GM12878 (cell line): ENCODE measurements around the gene GZF1. TPM values are rescaled to one million over a fixed set of nuclear protein-coding genes. Genes with fewer than 3 reads are reported as not detected.

Experiments used
- ATAC-seq: fragments of 200-7000 bp; cut with Tn5 transposase; 3 replicates; pipeline ENCODE4 v1.9.1; 2020; ENCODE audit warnings: mild to moderate bottlenecking, moderate library complexity
- BruUV-seq: library from RNA; stranded (reverse); fragments of 400-500 nt; replicated peaks from 2 replicates; lab custom pipeline; 2021; lab: Mats Ljungman, UMichigan
- CTCF ChIA-PET: fragments of 300-600 bp; sonication (Branson Sonifier 250); formaldehyde crosslinking; extraction: SDS; loops from one replicate; lab custom pipeline; 2021; ENCODE audit warnings: inconsistent platforms; lab: Yijun Ruan, JAX
- POLR2A ChIA-PET: fragments of 350-600 bp; formaldehyde crosslinking; extraction: SDS; loops from one replicate; lab custom pipeline; 2021; ENCODE audit warnings: inconsistent platforms; lab: Charles Lee
- RAD21 ChIA-PET: fragments of 300-600 bp; sonication (Branson Sonifier 250); formaldehyde crosslinking; loops from one replicate; lab custom pipeline; 2023; ENCODE audit warnings: antibody characterized with exemption; ENCODE audit not compliant: unreplicated experiment; lab: Charles Lee
- SMC1A ChIA-PET: fragments of 300-600 bp; sonication (Branson Sonifier 250); formaldehyde crosslinking; loops from one replicate; lab custom pipeline; 2023; ENCODE audit not compliant: unreplicated experiment, uncharacterized antibody; lab: Charles Lee
- DNase-seq: peaks from one replicate; pipeline ENCODE4 v3.0.0-alpha.2; 2011; ENCODE audit warnings: low read depth, low spot score
- FAIRE-seq: peaks from 3 replicates; lab custom pipeline; 2011; peaks lifted over from hg19 to GRCh38; lab: Jason Lieb, UNC
- H2AFZ ChIP-seq: 2 replicates; pipeline ENCODE4 v1.6.0; 2011; ENCODE audit warnings: low read depth, low read length, control low read depth; ENCODE audit not compliant: control insufficient read depth
- H3K27ac ChIP-seq: 2 replicates; pipeline ENCODE4 v1.5.1; 2011; ENCODE audit warnings: control low read depth; ENCODE audit not compliant: control insufficient read depth, insufficient read depth
- H3K27me3 ChIP-seq, 2 experiments: replicated peaks in 1 of 2; 2 replicates each; pipeline versions ENCODE4 v1.6.0 to v1.6.1; 2011; ENCODE audit warnings: low read length in 1 of 2; ENCODE audit not compliant: control insufficient read depth in 2 of 2, insufficient read depth in 2 of 2
- H3K36me3 ChIP-seq, 2 experiments: 2 replicates each; pipeline ENCODE4 v1.5.1; 2011; ENCODE audit warnings: low read length in 1 of 2; ENCODE audit not compliant: control insufficient read depth in 2 of 2, insufficient read depth in 2 of 2
- H3K4me1 ChIP-seq: 2 replicates; pipeline ENCODE4 v1.6.1; 2011; ENCODE audit warnings: mild to moderate bottlenecking, low read length, moderate library complexity, mixed read lengths; ENCODE audit not compliant: control insufficient read depth, insufficient read depth
- H3K4me2 ChIP-seq: 2 replicates; pipeline ENCODE4 v1.6.0; 2011; ENCODE audit warnings: control low read depth; ENCODE audit not compliant: control insufficient read depth, insufficient read depth
- H3K4me3 ChIP-seq: fragments of 200-600 bp; sonication (generic); 2 replicates; pipeline ENCODE4 v1.5.1; 2016
- H3K79me2 ChIP-seq: 2 replicates; pipeline ENCODE4 v1.6.0; 2011; ENCODE audit warnings: low read length; ENCODE audit not compliant: control insufficient read depth, insufficient read depth
- H3K9ac ChIP-seq: 2 replicates; pipeline ENCODE4 v1.8.0; 2011; ENCODE audit warnings: low read length, control low read depth, mixed read lengths; ENCODE audit not compliant: control insufficient read depth, insufficient read depth
- H3K9me3 ChIP-seq: replicated peaks from 3 replicates; pipeline ENCODE4 v1.5.1; 2011; ENCODE audit warnings: mild to moderate bottlenecking, low read length; ENCODE audit not compliant: control insufficient read depth, insufficient read depth
- H4K20me1 ChIP-seq: 2 replicates; pipeline ENCODE4 v1.6.0; 2011; ENCODE audit not compliant: control insufficient read depth, insufficient read depth
- HDAC2 ChIP-seq: fragments of 200-600 bp; sonication (generic); IDR thresholded peaks from 2 replicates; pipeline ENCODE4 v1.6.1; 2017
- HDGF ChIP-seq: fragments of 450-650 bp; IDR thresholded peaks from 2 replicates; pipeline ENCODE4 v1.6.1; 2016; ENCODE audit warnings: antibody characterized with exemption
- HSF1 ChIP-seq: fragments of 150-350 bp; IDR thresholded peaks from 2 replicates; pipeline ENCODE4 v1.6.1; 2014; ENCODE audit warnings: mild to moderate bottlenecking, low read depth, low read length
- NBN ChIP-seq: fragments of 450-650 bp; IDR thresholded peaks from 2 replicates; pipeline ENCODE4 v1.6.1; 2016
- NFYA ChIP-seq: IDR thresholded peaks from 2 replicates; pipeline ENCODE4 v1.6.1; 2011; ENCODE audit warnings: low read depth, mild to moderate bottlenecking, low read length, improper control_type of control experiment, borderline replicate concordance
- NKRF ChIP-seq: fragments of 450-650 bp; conservative IDR thresholded peaks from 2 replicates; pipeline ENCODE4 v1.6.1; 2017; ENCODE audit warnings: mild to moderate bottlenecking, moderate library complexity
- RBBP5 ChIP-seq: fragments of 200-600 bp; sonication (generic); conservative IDR thresholded peaks from 2 replicates; pipeline ENCODE4 v1.6.1; 2016
- RFX5 ChIP-seq: IDR thresholded peaks from 2 replicates; pipeline ENCODE4 v1.6.1; 2011; ENCODE audit warnings: low read depth, low read length, improper control_type of control experiment
- SMAD1 ChIP-seq: fragments of 450-650 bp; IDR thresholded peaks from 2 replicates; pipeline ENCODE4 v1.6.1; 2018; ENCODE audit warnings: mild to moderate bottlenecking, low read depth; ENCODE audit not compliant: partially characterized antibody
- SP1 ChIP-seq: IDR thresholded peaks from one replicate; pipeline ENCODE4 v1.6.1; 2011; ENCODE audit warnings: low read depth, low read length
- SUPT20H ChIP-seq: IDR thresholded peaks from 2 replicates; pipeline ENCODE4 v1.6.1; 2011; ENCODE audit warnings: low read depth, mild to moderate bottlenecking, low read length, moderate library complexity, borderline replicate concordance; ENCODE audit not compliant: control insufficient read depth
- ZBTB33 ChIP-seq: fragments of 450-650 bp; IDR thresholded peaks from 2 replicates; pipeline ENCODE4 v1.6.1; 2017; ENCODE audit warnings: mild to moderate bottlenecking
- ZNF207 ChIP-seq: fragments of 450-650 bp; IDR thresholded peaks from 2 replicates; pipeline ENCODE4 v1.6.1; 2014; ENCODE audit warnings: antibody characterized with exemption, mild to moderate bottlenecking, borderline replicate concordance
- WGBS: methylation state at CpG from one replicate; pipeline ENCODE4 v1.1.6; 2016; ENCODE audit warnings: low lambda C conversion rate; ENCODE audit not compliant: insufficient replicate concordance, insufficient coverage; ENCODE audit errors: missing lambda C conversion rate; 5-methylcytosine and 5-hydroxymethylcytosine counted together
- in situ Hi-C: fragments of 300-500 bp; cut with MboI; formaldehyde crosslinking; loops from 9 replicates; pipeline ENCODE4 v1.14.3; 2018; ENCODE audit warnings: mixed read lengths
- intact Hi-C: fragments of 100-400 bp; cut with micrococcal nuclease; formaldehyde crosslinking; loops from one replicate; pipeline ENCODE4 v1.14.2; 2022; ENCODE audit not compliant: unreplicated experiment
- polyA plus RNA-seq, 11 experiments: library from polyadenylated mRNA; depleted of rRNA in 4 of 11; unstranded in 6 of 11; stranded (reverse) in 5 of 11; fragments of >200 nt; fragmentation: Nextera tagmentation in 4 of 11; fragmentation: Illumina TruSeq in 1 of 11; extraction: Ambion mirVana in 4 of 11; extraction: Trizol in 1 of 11; gene quantifications; 1 replicate in 1 of 11; 2 replicates in 10 of 11; pipeline versions ENCODE4 v1.2.1 to v1.2.3, GENCODE V29; 2011 to 2016; ENCODE audit warnings: inconsistent platforms in 2 of 11, missing spikeins in 2 of 11, low read depth in 1 of 11
- total RNA-seq, 4 experiments: library from RNA; depleted of rRNA in 3 of 4; stranded (reverse); fragments of >200 nt in 3 of 4; fragmentation: Illumina TruSeq in 1 of 4; extraction: Trizol in 1 of 4; gene quantifications; 2 replicates each; pipeline versions ENCODE4 v1.2.1 to v1.2.3, GENCODE V29; 2013 to 2021

The GZF1 gene
- total and polyA plus RNA-seq, 10 of the 15 experiments (the other 5 are each of a cell fraction or from before 2014, with no cell fraction given) = 2.2 to 19.5 (median 9.7) TPM

- TF ChIP-seq NKRF (no peak), RFX5 (no peak), ZNF207 (no peak), SMAD1 (no peak), SP1 (no peak), NBN (no peak), HDGF (no peak), NFYA (no peak), SUPT20H (no peak)
Measured at GRCh38 chr20:23337312-23337711, 24.7 kb upstream of the GZF1 start (continued).

GRCh38 chr20:23339986-23340385 lies 22.0 kb upstream of the GZF1 start:
- 71% methylated on average over 13 of the region's 13 CpGs for WGBS
- BruUV-seq = no TSS peak
- ChIA-PET SMC1A (interaction anchor here (0.6 to 1.7 kb wide), 5 partner anchors 10 to 1104 kb away, joined by 3 to 9 read pairs (median 3); no protein-coding TSS in a partner anchor), POLR2A (no interaction called here), RAD21 (interaction anchor here (0.8 to 2.9 kb wide), 3 partner anchors 10 to 650 kb away, joined by 3 to 21 read pairs (median 9); partner anchors contain the start of gene NXT1), CTCF (interaction anchor here (0.6 to 3.5 kb wide), 8 partner anchors 10 to 649 kb away, joined by 3 to 35 read pairs (median 6); partner anchors contain the start of gene NXT1)
- no peak for TF ChIP-seq ZBTB33
- no peak for TF ChIP-seq HDAC2
- TF ChIP-seq HSF1 = no peak
- no peak for TF ChIP-seq RBBP5
- H4K20me1 ChIP-seq = no peaks in the 10 kb centered on the region
- H3K4me3 ChIP-seq = no peak overlapping the region
- H3K4me2 ChIP-seq = no peak overlapping the region
- H3K27ac ChIP-seq = no peak overlapping the region
- DNase-seq (no peak), FAIRE-seq (no peak), ATAC-seq (no peak)
- no peaks in the 10 kb centered on the region; the same call in none of the 2 replicates for H3K4me1 ChIP-seq
- no peaks in the 10 kb centered on the region for H3K9me3 ChIP-seq
- intact Hi-C loops = loop anchor here (1.0 to 10.0 kb wide), 2 partner anchors 285 to 649 kb away; no protein-coding TSS in a partner anchor
- in situ Hi-C loops = loop anchor here (5.0 kb wide), 2 partner anchors 648 to 1003 kb away; no protein-coding TSS in a partner anchor
- H3K36me3 ChIP-seq = no peaks in the 10 kb centered on the region
- H3K79me2 ChIP-seq = no peaks in the 10 kb centered on the region
- no peak overlapping the region for H3K9ac ChIP-seq
- H3K27me3 ChIP-seq = no peaks in the 10 kb centered on the region
- H2AFZ ChIP-seq = no peak overlapping the region
